WTC11 (cell line): ENCODE measurements around the gene EPS8L2. TPM values are rescaled to one million over a fixed set of nuclear protein-coding genes. Genes with fewer than 3 reads are reported as not detected.

Source experiments
- ATF2 ChIP-seq: sonication (generic); formaldehyde crosslinking; IDR thresholded peaks from 2 replicates; pipeline ENCODE4 v1.8.1; 2022; ENCODE audit warnings: low read depth, missing genetic modification reagents, borderline replicate concordance
- ATF3 ChIP-seq: sonication (generic); formaldehyde crosslinking; conservative IDR thresholded peaks from 2 replicates; pipeline ENCODE4 v1.8.1; 2022; ENCODE audit warnings: mild to moderate bottlenecking, missing genetic modification reagents
- ATF6 ChIP-seq: sonication (generic); formaldehyde crosslinking; IDR thresholded peaks from 2 replicates; pipeline ENCODE4 v1.8.1; 2023; ENCODE audit warnings: mild to moderate bottlenecking, missing genetic modification reagents
- CDX4 ChIP-seq: fragments of 250-450 bp; sonication (Bioruptor Pico); IDR thresholded peaks from 2 replicates; pipeline ENCODE4 v1.9.0; 2021; ENCODE audit warnings: moderate library complexity, mild to moderate bottlenecking, inconsistent platforms, borderline replicate concordance
- EMX1 ChIP-seq: fragments of 250-450 bp; sonication (Bioruptor Pico); IDR thresholded peaks from 2 replicates; pipeline ENCODE4 v1.8.0; 2021; ENCODE audit warnings: mild to moderate bottlenecking
- GTF2I ChIP-seq: fragments of 250-450 bp; sonication (Bioruptor Pico); conservative IDR thresholded peaks from 2 replicates; pipeline ENCODE4 v1.4.0; 2021; ENCODE audit warnings: mild to moderate bottlenecking
- MYBL2 ChIP-seq: sonication (generic); formaldehyde crosslinking; IDR thresholded peaks from 2 replicates; pipeline ENCODE4 v1.8.1; 2023; ENCODE audit warnings: mild to moderate bottlenecking, moderate library complexity, missing genetic modification reagents
- NFE2L1 ChIP-seq: sonication (generic); formaldehyde crosslinking; IDR thresholded peaks from 2 replicates; pipeline ENCODE4 v1.8.1; 2023; ENCODE audit warnings: missing genetic modification reagents
- NFYB ChIP-seq: sonication (generic); formaldehyde crosslinking; conservative IDR thresholded peaks from 2 replicates; pipeline ENCODE4 v1.8.0; 2022; ENCODE audit warnings: low read depth, missing genetic modification reagents
- RELA ChIP-seq: sonication (generic); formaldehyde crosslinking; IDR thresholded peaks from 2 replicates; pipeline ENCODE4 v1.8.1; 2022; ENCODE audit warnings: missing genetic modification reagents, mild to moderate bottlenecking, borderline replicate concordance
- STAT6 ChIP-seq: sonication (generic); formaldehyde crosslinking; conservative IDR thresholded peaks from 2 replicates; pipeline ENCODE4 v1.8.1; 2023; ENCODE audit warnings: mild to moderate bottlenecking, low read depth, missing genetic modification reagents, moderate library complexity
- TEAD1 ChIP-seq: sonication (generic); formaldehyde crosslinking; IDR thresholded peaks from 2 replicates; pipeline ENCODE4 v1.8.0; 2022; ENCODE audit warnings: mild to moderate bottlenecking, missing genetic modification reagents
- ZBTB21 ChIP-seq: sonication (generic); formaldehyde crosslinking; IDR thresholded peaks from 2 replicates; pipeline ENCODE4 v1.8.1; 2023; ENCODE audit warnings: mild to moderate bottlenecking, missing genetic modification reagents, borderline replicate concordance
- ZBTB43 ChIP-seq: sonication (generic); formaldehyde crosslinking; IDR thresholded peaks from 2 replicates; pipeline ENCODE4 v1.8.1; 2023; ENCODE audit warnings: mild to moderate bottlenecking, missing genetic modification reagents
- ZNF232 ChIP-seq: sonication (generic); formaldehyde crosslinking; IDR thresholded peaks from 2 replicates; pipeline ENCODE4 v1.8.0; 2022; ENCODE audit warnings: mild to moderate bottlenecking, missing genetic modification reagents
- ZNF263 ChIP-seq: sonication (generic); formaldehyde crosslinking; IDR thresholded peaks from 2 replicates; pipeline ENCODE4 v1.8.1; 2022; ENCODE audit warnings: low read depth, mild to moderate bottlenecking, moderate library complexity, missing genetic modification reagents
- ZSCAN18 ChIP-seq: fragments of 250-450 bp; sonication (Bioruptor Pico); IDR thresholded peaks from 2 replicates; pipeline ENCODE4 v2.1.2; 2022; ENCODE audit warnings: mild to moderate bottlenecking, moderate library complexity
- total RNA-seq: library from RNA; stranded (reverse); gene quantifications from 3 replicates; pipeline ENCODE4 v1.2.3, GENCODE V29; 2021
- TF ChIP-seq, protein P1 (sequence below): sonication (generic); formaldehyde crosslinking; IDR thresholded peaks from 2 replicates; pipeline ENCODE4 v1.8.1; 2023; ENCODE audit warnings: mild to moderate bottlenecking, missing genetic modification reagents, borderline replicate concordance
- TF ChIP-seq, protein P2 (sequence below): sonication (generic); formaldehyde crosslinking; IDR thresholded peaks from 2 replicates; pipeline ENCODE4 v1.8.0; 2022; ENCODE audit warnings: mild to moderate bottlenecking, missing genetic modification reagents
- TF ChIP-seq, protein P3 (sequence below): sonication (generic); formaldehyde crosslinking; IDR thresholded peaks from 2 replicates; pipeline ENCODE4 v1.8.1; 2023; ENCODE audit warnings: mild to moderate bottlenecking, missing genetic modification reagents, moderate library complexity
- TF ChIP-seq, protein P4 (sequence below): sonication (generic); formaldehyde crosslinking; IDR thresholded peaks from 2 replicates; pipeline ENCODE4 v1.8.0; 2022; ENCODE audit warnings: mild to moderate bottlenecking, missing genetic modification reagents

Gene EPS8L2
- total RNA-seq, 1 experiment from 2014 or later = 51.6 TPM

DNA sequence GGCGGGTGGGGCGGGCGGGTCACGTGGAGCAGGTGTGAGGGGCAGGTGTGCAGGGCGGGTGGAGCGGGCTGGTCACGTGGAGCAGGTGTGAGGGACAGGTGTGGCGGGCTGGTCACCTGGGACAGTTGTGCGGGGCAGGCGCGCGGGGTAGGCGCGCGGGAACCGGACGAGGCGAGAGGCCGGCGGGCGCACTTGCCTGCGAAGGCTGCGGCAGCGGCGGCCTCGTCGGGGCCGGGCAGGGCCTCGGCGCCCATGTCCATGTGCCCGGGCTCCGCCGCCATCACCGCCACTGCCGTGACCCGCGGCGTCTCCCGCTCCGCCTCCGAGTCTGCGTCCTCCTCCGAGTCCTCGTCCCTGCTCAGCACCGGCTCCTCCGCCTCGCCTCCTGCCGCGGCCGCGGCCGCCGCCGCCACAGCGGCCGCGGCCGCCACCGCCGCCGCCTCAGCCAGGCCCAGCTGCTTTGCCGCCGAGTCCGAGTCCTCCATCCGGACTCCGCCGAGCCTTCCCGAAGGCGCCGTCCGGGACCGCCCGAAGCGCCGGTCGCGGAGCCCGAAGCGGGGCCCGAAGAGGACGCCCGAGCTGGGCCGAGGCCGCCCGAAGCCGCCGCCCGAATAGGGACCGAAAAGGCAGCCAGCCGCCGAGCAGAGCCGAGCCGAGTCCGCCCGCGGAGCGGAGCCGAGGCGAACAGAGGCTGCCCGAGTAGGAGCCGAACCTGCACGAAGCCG, 11.3 kb upstream of the EPS8L2 start, which contains the start of gene DEAF1 (continued):
- TF ChIP-seq, protein P1, sequence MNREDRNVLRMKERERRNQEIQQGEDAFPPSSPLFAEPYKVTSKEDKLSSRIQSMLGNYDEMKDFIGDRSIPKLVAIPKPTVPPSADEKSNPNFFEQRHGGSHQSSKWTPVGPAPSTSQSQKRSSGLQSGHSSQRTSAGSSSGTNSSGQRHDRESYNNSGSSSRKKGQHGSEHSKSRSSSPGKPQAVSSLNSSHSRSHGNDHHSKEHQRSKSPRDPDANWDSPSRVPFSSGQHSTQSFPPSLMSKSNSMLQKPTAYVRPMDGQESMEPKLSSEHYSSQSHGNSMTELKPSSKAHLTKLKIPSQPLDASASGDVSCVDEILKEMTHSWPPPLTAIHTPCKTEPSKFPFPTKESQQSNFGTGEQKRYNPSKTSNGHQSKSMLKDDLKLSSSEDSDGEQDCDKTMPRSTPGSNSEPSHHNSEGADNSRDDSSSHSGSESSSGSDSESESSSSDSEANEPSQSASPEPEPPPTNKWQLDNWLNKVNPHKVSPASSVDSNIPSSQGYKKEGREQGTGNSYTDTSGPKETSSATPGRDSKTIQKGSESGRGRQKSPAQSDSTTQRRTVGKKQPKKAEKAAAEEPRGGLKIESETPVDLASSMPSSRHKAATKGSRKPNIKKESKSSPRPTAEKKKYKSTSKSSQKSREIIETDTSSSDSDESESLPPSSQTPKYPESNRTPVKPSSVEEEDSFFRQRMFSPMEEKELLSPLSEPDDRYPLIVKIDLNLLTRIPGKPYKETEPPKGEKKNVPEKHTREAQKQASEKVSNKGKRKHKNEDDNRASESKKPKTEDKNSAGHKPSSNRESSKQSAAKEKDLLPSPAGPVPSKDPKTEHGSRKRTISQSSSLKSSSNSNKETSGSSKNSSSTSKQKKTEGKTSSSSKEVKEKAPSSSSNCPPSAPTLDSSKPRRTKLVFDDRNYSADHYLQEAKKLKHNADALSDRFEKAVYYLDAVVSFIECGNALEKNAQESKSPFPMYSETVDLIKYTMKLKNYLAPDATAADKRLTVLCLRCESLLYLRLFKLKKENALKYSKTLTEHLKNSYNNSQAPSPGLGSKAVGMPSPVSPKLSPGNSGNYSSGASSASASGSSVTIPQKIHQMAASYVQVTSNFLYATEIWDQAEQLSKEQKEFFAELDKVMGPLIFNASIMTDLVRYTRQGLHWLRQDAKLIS (CRISPR knock-in tag) = no peak
- TF ChIP-seq ATF3 (no peak), ATF2 (CRISPR knock-in tag) (0 out of 2 replicates have a peak, but pooled peaks have one; percentile 46), NFYB (peak; percentile 58), STAT6 (CRISPR knock-in tag) (no peak), MYBL2 (CRISPR knock-in tag) (peak; percentile 81; the same call in 1 of the 2 replicates), GTF2I (CRISPR knock-in tag) (no peak), ZBTB21 (CRISPR knock-in tag) (no peak), NFE2L1 (CRISPR knock-in tag) (peak; percentile 93), ATF6 (CRISPR knock-in tag) (0 out of 2 replicates have a peak, but pooled peaks have one; percentile 26), ZNF232 (peak; percentile 93), TEAD1 (CRISPR knock-in tag) (peak; percentile 91; the same call in 1 of the 2 replicates), ZNF263 (CRISPR knock-in tag) (peak; percentile 83), ZBTB43 (CRISPR knock-in tag) (peak; percentile 95), RELA (CRISPR knock-in tag) (peak; percentile 96), CDX4 (CRISPR knock-in tag) (no peak), EMX1 (no peak), ZSCAN18 (CRISPR knock-in tag) (no peak)
- TF ChIP-seq, protein P2, sequence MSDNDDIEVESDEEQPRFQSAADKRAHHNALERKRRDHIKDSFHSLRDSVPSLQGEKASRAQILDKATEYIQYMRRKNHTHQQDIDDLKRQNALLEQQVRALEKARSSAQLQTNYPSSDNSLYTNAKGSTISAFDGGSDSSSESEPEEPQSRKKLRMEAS (CRISPR knock-in tag) = peak; percentile 94
- TF ChIP-seq, protein P3, sequence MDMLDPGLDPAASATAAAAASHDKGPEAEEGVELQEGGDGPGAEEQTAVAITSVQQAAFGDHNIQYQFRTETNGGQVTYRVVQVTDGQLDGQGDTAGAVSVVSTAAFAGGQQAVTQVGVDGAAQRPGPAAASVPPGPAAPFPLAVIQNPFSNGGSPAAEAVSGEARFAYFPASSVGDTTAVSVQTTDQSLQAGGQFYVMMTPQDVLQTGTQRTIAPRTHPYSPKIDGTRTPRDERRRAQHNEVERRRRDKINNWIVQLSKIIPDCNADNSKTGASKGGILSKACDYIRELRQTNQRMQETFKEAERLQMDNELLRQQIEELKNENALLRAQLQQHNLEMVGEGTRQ (CRISPR knock-in tag) = peak; percentile 93
- TF ChIP-seq, protein P4, sequence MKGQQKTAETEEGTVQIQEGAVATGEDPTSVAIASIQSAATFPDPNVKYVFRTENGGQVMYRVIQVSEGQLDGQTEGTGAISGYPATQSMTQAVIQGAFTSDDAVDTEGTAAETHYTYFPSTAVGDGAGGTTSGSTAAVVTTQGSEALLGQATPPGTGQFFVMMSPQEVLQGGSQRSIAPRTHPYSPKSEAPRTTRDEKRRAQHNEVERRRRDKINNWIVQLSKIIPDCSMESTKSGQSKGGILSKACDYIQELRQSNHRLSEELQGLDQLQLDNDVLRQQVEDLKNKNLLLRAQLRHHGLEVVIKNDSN (CRISPR knock-in tag) = peak; percentile 91
